GM18507 (cell line): Measurements from ENCODE around the gene CLBA1.

Source experiments
- DNase-seq: peaks from one replicate; pipeline ENCODE4 v3.0.0; 2011; ENCODE audit warnings: low read depth; ENCODE audit not compliant: insufficient read length; ENCODE audit errors: extremely low spot score
- FAIRE-seq: peaks from 2 replicates; lab custom pipeline; 2011; peaks lifted over from hg19 to GRCh38; lab: Jason Lieb, UNC

CLBA1 gene

GRCh38 chr14:104993306-104993705 is 7.7 kb downstream of the CLBA1 start:
- DNase-seq (no peak), FAIRE-seq (no peak)

- FAIRE-seq (no peak), DNase-seq (no peak)
Observed at GRCh38 chr14:104993808-104994591, 8.4 kb downstream of the CLBA1 start.

GRCh38 chr14:104994978-104995377 is 9.4 kb downstream of the CLBA1 start:
- DNase-seq (no peak), FAIRE-seq (no peak)

GRCh38 chr14:104996032-104996431 is 10.4 kb downstream of the CLBA1 start:
- FAIRE-seq = no peak
- DNase-seq = no peak

- DNase-seq (no peak), FAIRE-seq (no peak)
Observed at GRCh38 chr14:104996483-104996882, 10.9 kb downstream of the CLBA1 start.

- no peak for DNase-seq
- FAIRE-seq = no peak
Observed at GRCh38 chr14:104998801-104999200, 13.2 kb downstream of the CLBA1 start.

GRCh38 chr14:104999361-104999760 is 13.8 kb downstream of the CLBA1 start:
- DNase-seq (no peak), FAIRE-seq (no peak)

- no peak for DNase-seq
- FAIRE-seq = no peak
Observed at GRCh38 chr14:105005329-105005928, 19.8 kb downstream of the CLBA1 start.

GRCh38 chr14:105005929-105006830 is 20.6 kb downstream of the CLBA1 start:
- DNase-seq (no peak), FAIRE-seq (no peak)

GRCh38 chr14:105006831-105007592 is 21.4 kb downstream of the CLBA1 start:
- no peak for FAIRE-seq

GRCh38 chr14:105007593-105008264 is 22.1 kb downstream of the CLBA1 start:
- no peak for FAIRE-seq
- no peak for DNase-seq

More at GRCh38 chr14:105006831-105007592, 21.4 kb downstream of the CLBA1 start:
- DNase-seq = no peak

GRCh38 chr14:105010106-105010505 is 24.5 kb downstream of the CLBA1 start:
- DNase-seq = no peak
- FAIRE-seq = no peak

GRCh38 chr14:105010891-105011291 is 25.3 kb downstream of the CLBA1 start:
- FAIRE-seq = no peak
- no peak for DNase-seq

- FAIRE-seq = no peak
- no peak for DNase-seq
Observed at GRCh38 chr14:105011312-105011990, 25.9 kb downstream of the CLBA1 start.

- DNase-seq = no peak
- no peak for FAIRE-seq
Observed at GRCh38 chr14:105012171-105012985, 26.8 kb downstream of the CLBA1 start.

GRCh38 chr14:105013150-105013785 is 27.7 kb downstream of the CLBA1 start:
- FAIRE-seq (no peak), DNase-seq (no peak)

- FAIRE-seq = no peak
- DNase-seq = no peak
Observed at GRCh38 chr14:105014032-105014431, 28.4 kb downstream of the CLBA1 start.
